Breast epithelium (tissue), 3 donors: ENCODE results near the gene FGR.

Experiments
- CTCF ChIP-seq, 3 donors: fragments of 450-650 bp; IDR thresholded peaks; one replicate each; pipeline ENCODE4 v1.5.1; 2016 to 2017; ENCODE audit warnings: antibody characterized with exemption in 3 of 3, mild to moderate bottlenecking in 3 of 3, moderate library complexity in 3 of 3
- POLR2A ChIP-seq: fragments of 450-650 bp; IDR thresholded peaks from one replicate; pipeline ENCODE4 v1.6.1; 2016; ENCODE audit warnings: antibody characterized with exemption, mild to moderate bottlenecking, moderate library complexity
- POLR2AphosphoS5 ChIP-seq, 3 donors: sonication (generic); formaldehyde crosslinking; IDR thresholded peaks; one replicate each; pipeline ENCODE4 v1.6.1; 2017; ENCODE audit warnings: antibody characterized with exemption in 3 of 3

- TF ChIP-seq CTCF (IDR thresholded peaks at IDR 0.05) (no peak), POLR2A (no peak), POLR2AphosphoS5 (IDR thresholded peaks at IDR 0.05) (no peak)
Observed at GRCh38 chr1:27652111-27652864, 17.3 kb upstream of the FGR start.
